AG09319 (cell line): ENCODE results near the gene LSM14B.
A peak's percentile ranks its signal among the peaks of the same experiment; 100 is the strongest.
"Not testable (repeated sequence)": the region's sequence is repeated elsewhere in the genome, so short reads cannot be mapped to it uniquely, and the experiment has no call there.

Experiments used
- DNase-seq: peaks from one replicate; pipeline ENCODE4 v3.0.0-alpha.2; 2010; ENCODE audit warnings: low read depth; ENCODE audit errors: extremely low read depth
- TF ChIP-seq, protein P1 (sequence below): IDR thresholded peaks from 2 replicates; pipeline ENCODE4 v1.5.1; 2011; ENCODE audit warnings: low read depth, mild to moderate bottlenecking, inconsistent platforms, low read length, moderate library complexity

The LSM14B gene

GRCh38 chr20:62121776-62122653, at the start of gene LSM14B:
LSM14B (plus strand) TSS chr20:62122475; CDS start chr20:62122667, 192 bp downstream.
- TF ChIP-seq, protein P1, sequence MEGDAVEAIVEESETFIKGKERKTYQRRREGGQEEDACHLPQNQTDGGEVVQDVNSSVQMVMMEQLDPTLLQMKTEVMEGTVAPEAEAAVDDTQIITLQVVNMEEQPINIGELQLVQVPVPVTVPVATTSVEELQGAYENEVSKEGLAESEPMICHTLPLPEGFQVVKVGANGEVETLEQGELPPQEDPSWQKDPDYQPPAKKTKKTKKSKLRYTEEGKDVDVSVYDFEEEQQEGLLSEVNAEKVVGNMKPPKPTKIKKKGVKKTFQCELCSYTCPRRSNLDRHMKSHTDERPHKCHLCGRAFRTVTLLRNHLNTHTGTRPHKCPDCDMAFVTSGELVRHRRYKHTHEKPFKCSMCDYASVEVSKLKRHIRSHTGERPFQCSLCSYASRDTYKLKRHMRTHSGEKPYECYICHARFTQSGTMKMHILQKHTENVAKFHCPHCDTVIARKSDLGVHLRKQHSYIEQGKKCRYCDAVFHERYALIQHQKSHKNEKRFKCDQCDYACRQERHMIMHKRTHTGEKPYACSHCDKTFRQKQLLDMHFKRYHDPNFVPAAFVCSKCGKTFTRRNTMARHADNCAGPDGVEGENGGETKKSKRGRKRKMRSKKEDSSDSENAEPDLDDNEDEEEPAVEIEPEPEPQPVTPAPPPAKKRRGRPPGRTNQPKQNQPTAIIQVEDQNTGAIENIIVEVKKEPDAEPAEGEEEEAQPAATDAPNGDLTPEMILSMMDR: no peak
- peak; percentile 94 for DNase-seq

GRCh38 chr20:62073323-62073722, 49.0 kb upstream of the LSM14B start:
- TF ChIP-seq, protein P1: no peak
- DNase-seq: no peak

- no peak for DNase-seq
- TF ChIP-seq, protein P1: no peak
These were observed 43.1 kb upstream of the LSM14B start for GRCh38 chr20:62079166-62079565.

DNA sequence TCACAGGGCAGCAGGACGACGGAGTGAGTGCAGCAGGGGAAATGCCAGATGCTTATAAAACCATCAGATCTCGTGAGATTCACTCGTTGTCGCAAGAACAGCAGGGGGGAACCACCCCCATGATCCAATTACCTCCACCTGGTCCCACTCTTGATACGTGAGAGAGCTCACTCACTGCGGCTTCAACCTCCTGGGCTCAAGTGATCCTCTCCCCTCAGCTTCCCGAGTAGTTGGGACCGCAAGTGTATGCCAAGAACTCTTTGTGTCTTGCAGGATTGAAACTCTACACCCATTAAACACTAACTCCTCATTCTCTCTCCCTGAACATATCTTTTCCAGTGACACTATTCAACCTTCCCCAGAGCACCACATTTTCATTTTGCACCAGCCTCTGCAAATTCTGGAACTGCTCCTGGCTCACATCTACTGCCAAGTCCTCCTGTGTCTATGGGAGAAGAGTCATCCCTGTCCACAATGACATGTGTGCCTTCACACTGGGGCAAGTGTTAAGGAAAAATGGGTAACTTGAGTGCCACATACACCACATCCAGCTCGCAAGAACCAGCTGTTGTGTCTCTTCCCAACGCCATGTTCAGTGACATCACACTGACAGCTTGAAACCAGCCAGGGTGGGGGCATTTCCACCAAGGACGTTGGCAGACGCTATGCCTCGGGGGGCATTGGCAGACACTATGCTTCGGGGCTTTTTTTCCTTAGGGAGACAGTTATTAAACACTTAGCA, 41.9 kb upstream of the LSM14B start:
- TF ChIP-seq, protein P1: no peak
- no peak for DNase-seq

DNA sequence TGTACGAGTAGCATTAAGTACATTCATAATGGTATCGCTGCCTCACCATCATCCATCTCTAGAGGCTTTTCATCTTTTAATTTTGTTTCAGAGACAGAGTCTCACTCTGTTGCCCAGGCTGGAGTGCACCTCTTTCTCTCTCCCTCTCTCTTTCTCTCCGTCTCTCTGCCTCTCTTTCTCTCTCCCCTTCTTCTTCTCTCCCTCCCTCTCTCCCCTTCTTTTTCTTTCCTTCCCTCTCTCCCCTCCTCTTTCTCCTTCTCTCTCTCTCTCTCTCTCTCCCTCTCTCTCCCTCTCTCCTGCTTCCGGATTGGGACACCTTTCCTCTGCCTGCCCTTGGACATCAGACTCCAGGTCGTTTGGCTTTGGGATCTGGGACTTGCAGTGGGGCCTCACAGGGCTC, 39.0 kb upstream of the LSM14B start:
- DNase-seq: no peak
- TF ChIP-seq, protein P1: no peak

DNA sequence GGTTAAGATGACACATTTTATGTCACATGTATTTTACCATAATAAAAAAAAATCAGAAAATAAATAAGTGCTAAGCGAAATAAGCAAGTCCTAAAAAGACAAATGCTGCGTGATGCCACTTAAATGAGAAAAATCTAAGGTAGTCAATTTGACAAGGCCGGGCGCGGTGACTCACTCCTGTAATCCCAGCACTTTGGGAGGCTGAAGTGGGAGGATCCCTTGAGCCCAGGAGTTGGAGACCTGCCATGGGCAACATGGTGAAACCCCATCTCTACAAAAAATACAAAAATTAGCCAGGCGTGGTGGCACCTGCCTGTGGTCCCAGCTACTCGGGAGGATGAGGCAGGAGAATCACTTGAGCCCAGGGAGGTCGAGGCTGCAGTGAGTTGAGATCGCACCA, 38.1 kb upstream of the LSM14B start:
- not testable (repeated sequence) for DNase-seq

GRCh38 chr20:62085206-62085605, 37.1 kb upstream of the LSM14B start:
- no peak for DNase-seq
- TF ChIP-seq, protein P1: no peak
